Measurements from ENCODE around the gene FIBCD1.
A peak's percentile ranks its signal among the peaks of the same experiment; 100 is the strongest.
"Not testable (repeated sequence)": the region's sequence is repeated elsewhere in the genome, so short reads cannot be mapped to it uniquely, and the experiment has no call there.

The FIBCD1 gene

DNA sequence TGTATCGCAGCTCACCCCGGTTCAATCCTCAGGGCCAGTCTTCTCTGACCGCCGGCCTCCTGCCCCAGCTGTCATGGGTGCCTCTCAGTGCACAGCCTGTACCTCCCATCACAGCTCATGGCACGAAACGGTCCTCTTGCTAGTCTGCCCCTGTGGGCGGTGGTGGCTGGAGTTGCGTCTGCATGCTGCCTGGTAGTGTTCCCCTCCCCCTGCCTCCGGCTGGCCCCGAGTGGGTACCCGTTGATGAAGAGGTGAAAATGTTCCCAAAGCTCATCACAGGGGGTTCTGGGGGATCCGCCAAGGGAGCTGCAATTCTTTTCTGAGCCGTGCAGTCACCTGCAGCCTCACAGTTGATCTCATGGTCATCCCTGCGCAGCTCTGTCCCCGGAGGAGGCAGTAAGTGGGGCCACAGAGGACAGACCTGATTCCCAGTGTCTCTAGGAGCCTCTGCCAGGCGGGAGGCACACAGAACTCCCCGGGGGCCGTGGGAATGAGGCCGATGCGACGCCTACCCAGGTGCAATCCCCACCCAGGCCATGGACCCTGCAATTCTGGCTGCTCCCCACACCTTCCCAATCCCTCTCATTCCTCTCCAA is 34.7 kb upstream of the FIBCD1 start:
- no peak for DNase-seq (ENCODE audit: low spot score)

- no peak for DNase-seq (ENCODE audit: low spot score)
These were observed 34.1 kb upstream of the FIBCD1 start for GRCh38 chr9:130972957-130973685.

DNA sequence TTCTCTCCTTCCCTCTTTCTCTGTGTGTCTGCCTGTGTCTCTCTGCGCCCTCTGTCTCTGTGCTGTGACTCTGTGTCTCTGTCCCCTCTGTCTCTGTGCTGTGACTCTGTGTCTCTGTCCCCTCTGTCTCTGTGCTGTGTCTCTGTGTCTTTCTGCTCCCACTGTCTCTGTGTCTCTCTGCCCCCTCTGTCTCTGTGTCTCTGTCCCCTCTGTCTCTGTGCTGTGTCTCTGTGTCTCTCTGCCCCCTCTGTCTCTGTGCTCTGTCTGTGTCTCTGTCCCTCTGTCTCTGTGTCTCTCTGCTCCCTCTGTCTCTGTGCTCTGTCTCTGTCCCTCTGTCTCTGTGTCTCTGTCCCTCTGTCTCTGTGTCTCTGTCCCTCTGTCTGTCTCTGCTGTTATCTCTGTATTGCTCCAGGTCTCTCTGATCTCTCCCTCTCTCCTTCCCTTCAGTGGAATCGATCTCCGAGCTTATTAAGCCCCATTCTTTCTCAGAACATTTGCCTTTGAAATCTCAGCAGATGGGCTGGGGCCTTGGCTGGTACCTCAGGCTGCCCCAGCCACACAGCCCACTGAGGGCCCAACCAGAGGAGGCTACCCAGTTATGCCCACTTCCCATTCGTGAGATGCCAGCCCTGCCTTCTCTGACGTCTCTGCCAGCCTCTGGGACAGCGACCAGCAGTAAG is 33.4 kb upstream of the FIBCD1 start:
- no peak for DNase-seq (ENCODE audit: low spot score)

- no peak for DNase-seq (ENCODE audit: low spot score)
These were observed 32.3 kb upstream of the FIBCD1 start for GRCh38 chr9:130971294-130971849.

GRCh38 chr9:130970855-130971254 is 31.8 kb upstream of the FIBCD1 start:
- DNase-seq (ENCODE audit: low spot score): no peak

DNA sequence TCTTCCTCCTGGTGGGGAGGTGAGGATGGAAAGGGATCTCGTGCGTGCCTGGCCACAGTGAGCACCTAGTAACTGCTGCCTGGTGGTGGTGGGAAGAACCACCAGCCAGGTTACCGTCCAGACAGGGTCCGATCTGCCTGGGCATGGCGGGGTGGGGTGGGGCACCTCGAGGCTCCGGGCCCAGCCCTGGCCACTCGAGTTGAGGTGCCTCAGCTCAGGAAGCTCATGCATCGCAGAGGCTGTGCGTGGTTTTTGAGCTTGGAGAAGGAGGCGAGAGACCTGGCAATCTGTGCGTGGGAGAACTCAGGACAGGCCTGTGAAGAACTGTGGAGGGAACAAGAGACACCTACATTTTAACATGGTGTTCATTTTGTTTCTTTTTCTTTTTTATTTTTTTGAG is 31.0 kb upstream of the FIBCD1 start:
- DNase-seq (ENCODE audit: low spot score): no peak

- DNase-seq (ENCODE audit: low spot score): no peak
These were observed 26.6 kb upstream of the FIBCD1 start for GRCh38 chr9:130965680-130966079.

DNA sequence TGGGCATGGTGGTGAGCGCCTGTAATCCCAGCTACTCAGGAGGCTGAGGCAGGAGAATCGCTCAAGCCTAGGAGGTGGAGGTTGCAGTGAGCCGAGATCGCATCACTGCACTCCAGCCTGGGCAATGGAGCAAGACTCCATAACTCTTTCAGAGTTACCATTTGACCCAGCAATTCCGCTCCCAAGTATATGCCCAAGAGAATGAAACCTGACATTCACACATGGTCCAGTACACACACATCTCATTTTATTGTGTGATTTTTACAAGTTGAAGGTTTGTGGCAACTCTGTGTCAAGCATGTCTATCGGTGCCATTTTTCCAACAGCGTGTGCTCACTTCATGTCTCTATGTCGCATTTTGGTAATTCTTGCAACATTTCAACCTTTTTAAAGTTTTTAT is 24.9 kb upstream of the FIBCD1 start:
- no peak for DNase-seq (ENCODE audit: low spot score)

DNA sequence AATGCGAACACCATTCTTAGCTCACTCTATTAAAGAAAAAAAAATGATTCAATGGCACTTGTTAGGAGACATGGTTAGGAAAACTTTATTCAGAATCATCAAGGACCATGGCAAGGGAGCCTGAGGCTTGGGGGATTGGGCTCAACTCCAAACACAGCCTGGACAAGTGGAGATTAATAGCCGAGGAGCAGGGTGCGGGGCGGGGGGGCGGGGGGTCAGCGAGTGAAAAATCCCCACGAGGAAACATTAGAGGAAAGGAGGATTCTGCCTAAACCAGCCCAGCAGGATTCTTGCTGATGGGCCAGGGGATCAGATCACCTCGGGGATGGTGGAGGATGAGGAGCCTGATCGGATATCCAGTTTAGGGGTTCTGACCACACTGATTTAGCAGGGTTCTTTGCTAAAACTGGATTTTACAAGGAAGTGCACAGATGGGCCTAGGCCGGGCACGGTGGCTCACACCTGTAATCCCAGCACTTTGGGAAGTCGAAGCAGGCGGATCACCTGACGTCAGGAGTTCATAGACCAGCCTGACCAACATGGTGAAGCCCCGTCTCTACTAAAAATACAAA is 24.4 kb upstream of the FIBCD1 start:
- DNase-seq (ENCODE audit: low spot score): no peak

- peak; percentile 65 for DNase-seq (ENCODE audit: low spot score)
These were observed 23.6 kb upstream of the FIBCD1 start for GRCh38 chr9:130962418-130963316.

DNA sequence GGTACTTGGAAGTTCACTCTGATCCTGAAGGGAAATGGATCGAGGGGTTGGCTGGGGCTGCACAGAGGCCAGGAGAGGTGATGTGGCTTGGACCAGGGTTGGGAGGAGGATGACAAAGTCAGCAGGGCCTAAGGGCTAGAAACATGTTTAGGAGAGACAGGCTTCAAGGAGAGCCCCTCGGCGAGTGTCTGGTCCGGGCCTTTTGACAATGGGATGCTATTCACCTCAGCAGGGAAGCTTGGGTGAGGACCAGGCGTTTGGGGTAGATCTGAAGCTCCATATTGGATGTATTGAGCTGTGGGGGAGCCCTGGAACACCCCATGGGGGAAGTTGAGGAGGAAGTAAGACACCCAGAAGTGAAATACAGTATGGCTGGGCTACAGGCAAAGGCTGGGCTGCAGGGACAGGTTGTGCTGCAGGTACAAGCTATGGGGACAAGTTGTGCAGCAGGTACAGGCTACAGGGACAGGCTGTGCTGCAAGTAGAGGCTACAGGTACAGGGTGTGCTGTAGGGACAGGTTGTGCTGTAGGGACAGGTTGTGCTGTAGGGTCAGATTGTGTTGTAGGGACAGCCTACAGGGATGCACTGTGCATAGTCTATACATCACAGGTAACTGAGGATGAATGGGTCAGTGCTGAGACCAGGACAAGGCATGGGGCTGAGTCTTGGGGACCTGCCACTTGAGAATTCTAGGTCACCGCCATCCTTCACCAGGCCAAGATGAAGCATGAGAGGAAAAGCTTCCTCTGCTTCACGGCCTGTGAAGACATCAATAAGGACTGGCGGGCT is 22.7 kb upstream of the FIBCD1 start:
- no peak for DNase-seq (ENCODE audit: low spot score)

DNA sequence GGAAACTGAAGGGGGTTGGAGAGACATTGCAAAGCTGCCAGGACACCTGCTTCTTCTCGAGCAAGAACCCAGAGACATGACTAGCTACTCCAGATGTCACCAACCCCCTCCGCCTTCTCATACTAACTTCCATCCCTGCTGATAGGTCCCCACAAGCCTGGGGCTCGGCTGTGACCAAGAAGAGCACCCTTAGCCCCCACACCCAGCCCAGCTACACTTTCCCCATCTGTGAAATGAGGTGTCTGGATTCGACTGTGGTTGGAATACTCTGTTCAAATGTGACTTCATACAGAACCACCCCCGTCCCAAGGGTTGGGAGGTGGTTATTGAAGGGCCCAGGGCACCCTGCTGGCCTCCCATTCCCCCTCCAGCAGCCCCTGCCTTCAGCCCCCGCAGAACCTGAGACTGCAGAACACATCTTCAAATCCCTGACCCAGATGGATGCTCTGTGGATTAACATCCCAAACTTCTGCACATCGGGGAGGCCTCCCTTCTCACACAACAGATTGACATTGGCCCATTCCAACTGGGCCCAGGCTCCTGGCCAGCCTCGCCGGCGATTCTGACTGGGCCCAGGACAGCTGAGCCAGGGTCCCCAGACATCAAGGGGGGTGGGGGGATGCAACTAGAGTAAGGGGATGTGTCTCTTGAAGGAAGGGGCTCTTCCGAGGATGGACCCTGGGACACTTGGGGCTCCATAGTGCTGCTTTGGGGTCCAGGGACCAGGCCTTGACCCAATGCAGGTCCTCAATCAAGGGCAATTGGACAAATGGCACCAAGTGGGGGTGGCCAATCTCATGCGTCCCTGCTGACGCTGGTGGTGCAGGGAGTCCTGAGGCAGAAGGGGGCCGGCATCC is 21.7 kb upstream of the FIBCD1 start:
- no peak for DNase-seq (ENCODE audit: low spot score)

- DNase-seq (ENCODE audit: low spot score): no peak
These were observed 20.8 kb upstream of the FIBCD1 start for GRCh38 chr9:130959809-130960334.

- not testable (repeated sequence) for DNase-seq (ENCODE audit: low spot score)
These were observed 19.5 kb upstream of the FIBCD1 start for GRCh38 chr9:130958564-130958963.

- no peak for DNase-seq (ENCODE audit: low spot score)
These were observed 18.6 kb upstream of the FIBCD1 start for GRCh38 chr9:130957451-130958203.

GRCh38 chr9:130956636-130957450 is 17.8 kb upstream of the FIBCD1 start:
- DNase-seq (ENCODE audit: low spot score): no peak

DNA sequence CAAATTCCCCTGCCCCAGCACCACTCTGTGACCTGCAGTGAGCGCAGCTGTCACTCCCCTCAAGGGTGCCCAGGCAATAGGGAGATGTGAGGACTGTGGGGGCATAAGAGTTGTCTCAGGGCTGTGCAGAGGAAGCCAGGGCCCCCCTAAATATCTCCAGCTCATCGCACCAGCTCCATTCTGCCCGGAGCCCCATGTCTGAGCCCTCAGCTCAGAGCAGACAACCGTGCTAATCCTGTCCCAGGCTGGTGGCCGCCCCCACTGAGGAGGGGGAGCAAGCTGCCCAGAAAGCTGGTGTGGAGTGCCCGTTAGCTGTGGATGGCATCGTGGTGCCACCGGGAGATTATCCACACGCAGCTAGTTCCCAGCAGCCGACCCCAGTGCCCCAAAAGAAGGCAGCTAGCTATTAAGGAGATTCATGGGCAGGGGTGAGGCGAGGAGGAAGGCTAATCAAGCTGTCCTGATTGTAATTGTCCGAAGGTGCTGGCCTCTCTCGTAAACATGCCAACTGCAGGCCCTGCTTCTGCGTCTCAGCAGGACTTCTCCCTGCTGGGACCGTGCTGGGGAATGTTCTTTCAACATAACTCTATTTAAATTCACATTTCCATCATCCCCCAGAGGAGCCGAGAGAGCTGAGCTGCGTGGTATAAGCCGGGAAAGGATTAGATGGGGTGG is 17.0 kb upstream of the FIBCD1 start:
- no peak for DNase-seq (ENCODE audit: low spot score)
